ACC112 (cell line): ENCODE results near the gene CAPZB.

ENCODE experiments used
- H2AFZ ChIP-seq: fragments of 200-600 bp; sonication (generic); one replicate; pipeline ENCODE4 v1.6.0; 2017; ENCODE audit warnings: antibody characterized with exemption, low read length; ENCODE audit not compliant: unreplicated experiment
- H3K27ac ChIP-seq: fragments of 200-600 bp; sonication (generic); 2 replicates; pipeline ENCODE4 v1.5.1; 2014; ENCODE audit warnings: low read depth, mild to moderate bottlenecking, antibody characterized with exemption, low read length, moderate library complexity
- H3K27me3 ChIP-seq: fragments of 200-600 bp; sonication (generic); 2 replicates; pipeline ENCODE4 v1.6.1; 2014; ENCODE audit warnings: mild to moderate bottlenecking, antibody characterized with exemption, low read length, moderate library complexity, mixed read lengths; ENCODE audit not compliant: insufficient read depth
- H3K36me3 ChIP-seq: fragments of 200-600 bp; sonication (generic); 2 replicates; pipeline ENCODE4 v1.6.1; 2016; ENCODE audit warnings: mild to moderate bottlenecking, antibody characterized with exemption, low read length, moderate library complexity, mixed read lengths; ENCODE audit not compliant: insufficient read depth
- H3K4me1 ChIP-seq: fragments of 200-600 bp; sonication (generic); one replicate; pipeline ENCODE4 v1.6.1; 2016; ENCODE audit warnings: low read length, mixed read lengths; ENCODE audit not compliant: insufficient read depth, unreplicated experiment, control insufficient read depth
- H3K4me3 ChIP-seq: fragments of 200-600 bp; sonication (generic); 2 replicates; pipeline ENCODE4 v1.5.1; 2014; ENCODE audit warnings: mild to moderate bottlenecking, low read depth, low read length
- H3K79me2 ChIP-seq: fragments of 200-600 bp; sonication (generic); one replicate; pipeline ENCODE4 v1.6.0; 2016; ENCODE audit warnings: low read length; ENCODE audit not compliant: control insufficient read depth, unreplicated experiment, insufficient read depth

CAPZB gene

GRCh38 chr1:19347533-19348172 lies 137.7 kb downstream of the CAPZB start:
- Histone ChIP-seq H3K4me1 (no peaks in the 10 kb centered on the region), H3K27ac (no peak overlapping the region), H2AFZ (no peak overlapping the region), H3K27me3 (no peaks in the 10 kb centered on the region), H3K4me3 (no peak overlapping the region), H3K79me2 (no peaks in the 10 kb centered on the region), H3K36me3 (no peaks in the 10 kb centered on the region; the same call in 1 of the 2 replicates)

- Histone ChIP-seq H3K27me3 (no peaks in the 10 kb centered on the region), H3K27ac (no peak overlapping the region), H3K4me3 (no peak overlapping the region), H2AFZ (no peak overlapping the region), H3K36me3 (peaks cover 1% of the 10 kb centered on the region; the same call in 1 of the 2 replicates), H3K4me1 (no peaks in the 10 kb centered on the region), H3K79me2 (no peaks in the 10 kb centered on the region)
Observed at GRCh38 chr1:19346026-19346425, 139.3 kb downstream of the CAPZB start.

GRCh38 chr1:19345391-19345790 lies 139.9 kb downstream of the CAPZB start:
- no peaks in the 10 kb centered on the region for H3K4me1 ChIP-seq
- H3K27me3 ChIP-seq, result no peaks in the 10 kb centered on the region
- no peak overlapping the region for H2AFZ ChIP-seq
- H3K79me2 ChIP-seq, result no peaks in the 10 kb centered on the region
- no peak overlapping the region for H3K27ac ChIP-seq
- peaks cover 5% of the 10 kb centered on the region; the same call in 1 of the 2 replicates for H3K36me3 ChIP-seq
- H3K4me3 ChIP-seq, result no peak overlapping the region

- no peaks in the 10 kb centered on the region for H3K79me2 ChIP-seq
- no peak overlapping the region for H3K4me3 ChIP-seq
- peaks cover 5% of the 10 kb centered on the region; the same call in 1 of the 2 replicates for H3K36me3 ChIP-seq
- H2AFZ ChIP-seq, result no peak overlapping the region
- no peaks in the 10 kb centered on the region for H3K27me3 ChIP-seq
- no peak overlapping the region for H3K27ac ChIP-seq
- no peaks in the 10 kb centered on the region for H3K4me1 ChIP-seq
Observed at GRCh38 chr1:19344831-19345230, 140.5 kb downstream of the CAPZB start.

- H3K36me3 ChIP-seq, result peaks cover 5% of the 10 kb centered on the region; the same call in 1 of the 2 replicates
Observed at GRCh38 chr1:19344372-19344810, 140.9 kb downstream of the CAPZB start.

GRCh38 chr1:19343617-19344350 lies 141.6 kb downstream of the CAPZB start:
- peaks cover 5% of the 10 kb centered on the region; the same call in 1 of the 2 replicates for H3K36me3 ChIP-seq
- H3K4me3 ChIP-seq, result no peak overlapping the region
- H3K79me2 ChIP-seq, result no peaks in the 10 kb centered on the region
- H3K27me3 ChIP-seq, result no peaks in the 10 kb centered on the region
- H2AFZ ChIP-seq, result no peak overlapping the region
- no peak overlapping the region for H3K27ac ChIP-seq
- no peaks in the 10 kb centered on the region for H3K4me1 ChIP-seq

More at GRCh38 chr1:19344372-19344810, 140.9 kb downstream of the CAPZB start:
- Histone ChIP-seq H2AFZ (no peak overlapping the region), H3K27me3 (no peaks in the 10 kb centered on the region), H3K27ac (no peak overlapping the region), H3K4me3 (no peak overlapping the region), H3K4me1 (no peaks in the 10 kb centered on the region), H3K79me2 (no peaks in the 10 kb centered on the region)

- Histone ChIP-seq H3K27me3 (no peaks in the 10 kb centered on the region), H3K27ac (no peak overlapping the region), H3K36me3 (peaks cover 5% of the 10 kb centered on the region; the same call in 1 of the 2 replicates), H2AFZ (no peak overlapping the region), H3K4me1 (no peaks in the 10 kb centered on the region), H3K79me2 (no peaks in the 10 kb centered on the region), H3K4me3 (no peak overlapping the region)
Observed at GRCh38 chr1:19342894-19343616, 142.3 kb downstream of the CAPZB start.

GRCh38 chr1:19342062-19342750 lies 143.1 kb downstream of the CAPZB start:
- Histone ChIP-seq H2AFZ (no peak overlapping the region), H3K79me2 (no peaks in the 10 kb centered on the region), H3K27me3 (no peaks in the 10 kb centered on the region), H3K4me1 (no peaks in the 10 kb centered on the region), H3K36me3 (peaks cover 5% of the 10 kb centered on the region; the same call in 1 of the 2 replicates), H3K4me3 (no peak overlapping the region), H3K27ac (no peak overlapping the region)

GRCh38 chr1:19341201-19342061 lies 143.9 kb downstream of the CAPZB start:
- Histone ChIP-seq H3K79me2 (no peaks in the 10 kb centered on the region), H3K27ac (no peak overlapping the region), H3K4me1 (no peaks in the 10 kb centered on the region), H3K27me3 (no peaks in the 10 kb centered on the region), H2AFZ (no peak overlapping the region), H3K4me3 (no peak overlapping the region), H3K36me3 (peaks cover 5% of the 10 kb centered on the region; the same call in 1 of the 2 replicates)
